RCC 7860 (cell line): ENCODE data around the gene YY1.
"Not testable (repeated sequence)": the region's sequence is repeated elsewhere in the genome, so short reads cannot be mapped to it uniquely, and the experiment has no call there.

Experiments used
- DNase-seq: peaks from one replicate; pipeline ENCODE4 v3.0.0-alpha.2; 2015; ENCODE audit warnings: low spot score
- FAIRE-seq: peaks from 2 replicates; lab custom pipeline; 2012; peaks lifted over from hg19 to GRCh38; lab: Jason Lieb, UNC

YY1 gene

GRCh38 chr14:100282766-100283419, 43.9 kb downstream of the YY1 start:
- FAIRE-seq (no peak), DNase-seq (no peak)

- FAIRE-seq: not testable (repeated sequence)
Measured at GRCh38 chr14:100283436-100283835, 44.5 kb downstream of the YY1 start.

GRCh38 chr14:100283984-100284881, 45.3 kb downstream of the YY1 start:
- FAIRE-seq (no peak), DNase-seq (no peak)

More at GRCh38 chr14:100283436-100283835, 44.5 kb downstream of the YY1 start:
- not testable (repeated sequence) for DNase-seq

- DNase-seq (peak; percentile 7), FAIRE-seq (no peak)
Measured at GRCh38 chr14:100285021-100285912, 46.3 kb downstream of the YY1 start.

GRCh38 chr14:100285913-100286400, 47.0 kb downstream of the YY1 start:
- FAIRE-seq (no peak), DNase-seq (no peak)

GRCh38 chr14:100286484-100287191, 47.7 kb downstream of the YY1 start:
- DNase-seq (no peak), FAIRE-seq (no peak)

GRCh38 chr14:100287202-100287997, 48.5 kb downstream of the YY1 start:
- FAIRE-seq: no peak
- DNase-seq: no peak

- FAIRE-seq, DNase-seq: not testable (repeated sequence)
Measured at GRCh38 chr14:100287998-100288295, 49.0 kb downstream of the YY1 start.

GRCh38 chr14:100288382-100289185, 49.6 kb downstream of the YY1 start:
- FAIRE-seq (no peak), DNase-seq (no peak)

- DNase-seq (no peak), FAIRE-seq (no peak)
Measured at GRCh38 chr14:100289916-100290606, 51.1 kb downstream of the YY1 start.

- no peak for FAIRE-seq
Measured at GRCh38 chr14:100290607-100291304, 51.8 kb downstream of the YY1 start.

GRCh38 chr14:100291305-100292075, 52.5 kb downstream of the YY1 start:
- FAIRE-seq (no peak), DNase-seq (no peak)

More at GRCh38 chr14:100290607-100291304, 51.8 kb downstream of the YY1 start:
- no peak for DNase-seq

- no peak for FAIRE-seq
- DNase-seq: no peak
Measured at GRCh38 chr14:100292301-100292775, 53.4 kb downstream of the YY1 start.

GRCh38 chr14:100292776-100293461, 54.0 kb downstream of the YY1 start:
- DNase-seq (no peak), FAIRE-seq (no peak)

GRCh38 chr14:100293497-100294212, 54.7 kb downstream of the YY1 start:
- FAIRE-seq (no peak), DNase-seq (no peak)
